ENCODE measurements around the gene RAB39A. TPM values are rescaled to one million over a fixed set of nuclear protein-coding genes. Genes with fewer than 3 reads are reported as not detected.
A peak's percentile ranks its signal among the peaks of the same experiment; 100 is the strongest.

Gene RAB39A
- total RNA-seq, 2 donors from 2014 or later: 0.22 to 0.71 TPM

GRCh38 chr11:108007819-108008218, 79.6 kb downstream of the RAB39A start:
- Histone ChIP-seq H3K4me1 (peaks cover 0 to 31% of the 10 kb centered on the region in 2 donors), H3K9me3 (no peaks in the 10 kb centered on the region), H3K27me3 (no peaks in the 10 kb centered on the region), H3K36me3 (no peaks in the 10 kb centered on the region), H3K27ac (no peak overlapping the region), H3K4me3 (no peak overlapping the region)
- no peak for DNase-seq (ENCODE audit: low spot score)
- TF ChIP-seq CTCF (IDR thresholded peaks at IDR 0.05): no peak

- peaks cover 0 to 41% of the 10 kb centered on the region in 2 donors for H3K4me1 ChIP-seq
- H3K9me3 ChIP-seq: no peaks in the 10 kb centered on the region
- DNase-seq (ENCODE audit: low spot score): peak; percentile 89
- H3K27me3 ChIP-seq: no peaks in the 10 kb centered on the region
- peak; percentile 82 to 92 for TF ChIP-seq CTCF (IDR thresholded peaks at IDR 0.05)
- H3K4me3 ChIP-seq: peak within 1 kb of the TSS; percentile 76 to 93
- peak within 1 kb of the TSS; percentile 95 to 99 for H3K27ac ChIP-seq
- H3K36me3 ChIP-seq: no peaks in the 10 kb centered on the region
Observed at GRCh38 chr11:108008656-108009496, 80.6 kb downstream of the RAB39A start, which contains the start of gene CUL5. Gene CUL5 (plus strand): TSS chr11:108008898. CDS start chr11:108009349, 451 bp downstream.

GRCh38 chr11:108009497-108010370, 81.5 kb downstream of the RAB39A start:
- no peak for DNase-seq (ENCODE audit: low spot score)
- H3K4me1 ChIP-seq: peaks cover 0 to 50% of the 10 kb centered on the region in 2 donors
- peak overlapping the region; percentile 95 to 99 for H3K27ac ChIP-seq
- H3K9me3 ChIP-seq: no peaks in the 10 kb centered on the region
- no peak for TF ChIP-seq CTCF (IDR thresholded peaks at IDR 0.05)
- no peaks in the 10 kb centered on the region for H3K36me3 ChIP-seq
- H3K27me3 ChIP-seq: no peaks in the 10 kb centered on the region
- peak overlapping the region; percentile 76 to 93 for H3K4me3 ChIP-seq

GRCh38 chr11:108012139-108012725, 84.0 kb downstream of the RAB39A start:
- Histone ChIP-seq H3K36me3 (no peaks in the 10 kb centered on the region), H3K27ac (no peak overlapping the region), H3K27me3 (no peaks in the 10 kb centered on the region), H3K4me1 (peaks cover 0 to 68% of the 10 kb centered on the region in 2 donors), H3K4me3 (no peak overlapping the region), H3K9me3 (no peaks in the 10 kb centered on the region)
- DNase-seq (ENCODE audit: low spot score): no peak
- TF ChIP-seq CTCF (IDR thresholded peaks at IDR 0.05): no peak

Other genes with a start within 250 kb of the RAB39A start
- gene SLN, start 216.4 kb upstream of the RAB39A start, total RNA-seq: 1,000 to 10,000 TPM in 1 of 2 donors, 100 to 1,000 TPM in 1; 767 to 1,160 TPM
- 1 to 10 TPM; 5.8 to 6.0 TPM for gene SLC35F2, start 69.7 kb upstream of the RAB39A start, total RNA-seq
- gene CUL5, start 80.5 kb downstream of the RAB39A start, total RNA-seq: 10 to 100 TPM; 19.2 to 26.4 TPM
- gene ACAT1, start 193.1 kb downstream of the RAB39A start, total RNA-seq: 100 to 1,000 TPM; 175 to 632 TPM